BLaER1 (cell line): Measurements from ENCODE around the gene SYNE4.

ENCODE experiments used
- H3K27ac ChIP-seq: shearing (Covaris generic); formaldehyde crosslinking; 2 replicates; pipeline ENCODE4 v1.8.1; 2022
- H3K27me3 ChIP-seq: shearing (Covaris generic); formaldehyde crosslinking; 2 replicates; pipeline ENCODE4 v1.8.1; 2022
- H3K36me3 ChIP-seq: shearing (Covaris generic); formaldehyde crosslinking; 2 replicates; pipeline ENCODE4 v1.8.1; 2022
- H3K4me1 ChIP-seq: shearing (Covaris generic); formaldehyde crosslinking; 2 replicates; pipeline ENCODE4 v1.8.1; 2022
- H3K4me2 ChIP-seq: shearing (Covaris generic); formaldehyde crosslinking; 2 replicates; pipeline ENCODE4 v1.8.1; 2022
- H3K4me3 ChIP-seq: shearing (Covaris generic); formaldehyde crosslinking; 2 replicates; pipeline ENCODE4 v1.8.1; 2022
- H3K9ac ChIP-seq: shearing (Covaris generic); formaldehyde crosslinking; 2 replicates; pipeline ENCODE4 v1.8.1; 2022
- H3K9me3 ChIP-seq: shearing (Covaris generic); formaldehyde crosslinking; 2 replicates; pipeline ENCODE4 v1.8.1; 2022
- H4K20me1 ChIP-seq: shearing (Covaris generic); formaldehyde crosslinking; 2 replicates; pipeline ENCODE4 v1.8.1; 2022
- Cebpa-rat ChIP-seq: shearing (Covaris generic); IDR thresholded peaks from 2 replicates; pipeline ENCODE4 v1.8.1; 2022

Gene SYNE4, protein sequence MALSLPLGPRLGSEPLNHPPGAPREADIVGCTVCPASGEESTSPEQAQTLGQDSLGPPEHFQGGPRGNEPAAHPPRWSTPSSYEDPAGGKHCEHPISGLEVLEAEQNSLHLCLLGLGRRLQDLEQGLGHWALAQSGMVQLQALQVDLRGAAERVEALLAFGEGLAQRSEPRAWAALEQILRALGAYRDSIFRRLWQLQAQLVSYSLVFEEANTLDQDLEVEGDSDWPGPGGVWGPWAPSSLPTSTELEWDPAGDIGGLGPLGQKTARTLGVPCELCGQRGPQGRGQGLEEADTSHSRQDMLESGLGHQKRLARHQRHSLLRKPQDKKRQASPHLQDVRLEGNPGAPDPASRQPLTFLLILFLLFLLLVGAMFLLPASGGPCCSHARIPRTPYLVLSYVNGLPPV

GRCh38 chr19:36008336-36008978 is at the start of gene SYNE4:
TSS of gene SYNE4 (minus strand) at chr19:36008813. CDS start at chr19:36008681, 132 bp downstream.
- H3K36me3 ChIP-seq = peaks cover 11% of the 10 kb centered on the region
- no peak within 1 kb of the TSS for H3K27ac ChIP-seq
- peaks cover 8% of the 10 kb centered on the region for H3K4me1 ChIP-seq
- 0 out of 2 replicates have a peak, but pooled peaks cover 5% of the 10 kb centered on the region for H4K20me1 ChIP-seq
- H3K27me3 ChIP-seq = peaks cover 14% of the 10 kb centered on the region; the same call in 1 of the 2 replicates
- TF ChIP-seq Cebpa-rat = no peak
- peak within 1 kb of the TSS; percentile 69 for H3K4me2 ChIP-seq
- H3K4me3 ChIP-seq = peak within 1 kb of the TSS; percentile 38; the same call in 1 of the 2 replicates
- no peaks in the 10 kb centered on the region for H3K9me3 ChIP-seq
- H3K9ac ChIP-seq = peak within 1 kb of the TSS; percentile 10; the same call in 1 of the 2 replicates

DNA sequence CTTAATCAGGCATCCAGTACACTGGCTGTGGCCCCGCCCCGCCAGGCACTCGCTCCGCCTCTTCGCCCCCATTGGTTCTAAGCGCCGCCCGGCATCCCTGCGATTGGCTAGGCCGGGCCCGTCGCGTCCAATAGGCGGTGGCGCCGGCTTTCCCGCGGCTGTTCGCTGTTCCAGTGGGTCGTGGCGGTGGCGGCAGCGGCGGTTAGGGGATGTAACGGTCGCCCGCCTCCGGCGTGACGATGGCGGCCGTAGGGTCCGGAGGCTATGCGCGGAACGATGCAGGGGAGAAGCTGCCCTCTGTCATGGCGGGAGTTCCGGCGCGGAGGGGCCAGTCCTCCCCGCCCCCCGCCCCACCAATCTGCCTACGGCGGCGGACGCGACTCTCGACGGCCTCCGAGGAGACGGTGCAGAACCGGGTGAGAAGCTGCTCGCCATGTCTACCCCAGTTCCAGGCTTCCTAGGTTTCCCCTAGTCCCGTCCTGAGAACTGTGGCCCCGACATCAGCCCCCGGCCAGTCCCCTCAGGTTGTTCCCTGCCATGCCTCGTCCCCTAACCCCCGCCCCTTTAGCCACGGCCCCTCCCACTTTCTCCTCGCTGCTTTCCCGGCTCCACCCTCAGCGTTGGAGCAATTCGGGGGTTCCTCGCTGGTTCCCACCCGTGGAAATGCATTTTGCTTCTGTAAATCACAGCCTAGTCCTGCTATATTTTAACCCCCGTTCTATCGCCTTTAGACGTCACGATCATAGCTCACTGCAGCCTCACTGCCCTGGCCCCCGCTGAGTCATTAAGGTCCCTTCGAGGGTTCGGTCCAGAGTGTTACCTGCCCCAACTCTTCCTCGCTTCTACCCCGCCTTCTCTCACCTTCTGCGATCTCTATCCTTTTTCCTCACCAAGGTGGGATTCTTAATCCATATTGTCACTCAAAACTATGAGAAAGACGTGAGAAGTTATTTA is 46.4 kb upstream of the SYNE4 start, which contains the start of gene WDR62:
Gene WDR62 (plus strand): TSS at position 165 of the 954 bp plus-strand sequence. CDS start 75 bp downstream, at position 240.
- Histone ChIP-seq H4K20me1 (peaks cover 31% of the 10 kb centered on the region), H3K4me3 (peak within 1 kb of the TSS; percentile 78), H3K4me1 (peaks cover 35% of the 10 kb centered on the region), H3K9me3 (no peaks in the 10 kb centered on the region), H3K4me2 (peak within 1 kb of the TSS; percentile 98), H3K27me3 (no peaks in the 10 kb centered on the region), H3K9ac (peak within 1 kb of the TSS; percentile 82), H3K36me3 (peaks cover 35% of the 10 kb centered on the region), H3K27ac (peak within 1 kb of the TSS; percentile 86)
- TF ChIP-seq Cebpa-rat = no peak

GRCh38 chr19:36054119-36054732 is 45.6 kb upstream of the SYNE4 start, which contains the start of gene THAP8:
TSS of gene THAP8 (minus strand) at chr19:36054285. CDS start at chr19:36054217, 68 bp downstream.
- Histone ChIP-seq H3K9ac (peak within 1 kb of the TSS; percentile 82), H3K4me2 (peak within 1 kb of the TSS; percentile 98), H4K20me1 (peaks cover 26% of the 10 kb centered on the region), H3K4me1 (peaks cover 35% of the 10 kb centered on the region), H3K27ac (peak within 1 kb of the TSS; percentile 86), H3K4me3 (peak within 1 kb of the TSS; percentile 78), H3K27me3 (no peaks in the 10 kb centered on the region), H3K9me3 (no peaks in the 10 kb centered on the region), H3K36me3 (peaks cover 27% of the 10 kb centered on the region)
- no peak for TF ChIP-seq Cebpa-rat

DNA sequence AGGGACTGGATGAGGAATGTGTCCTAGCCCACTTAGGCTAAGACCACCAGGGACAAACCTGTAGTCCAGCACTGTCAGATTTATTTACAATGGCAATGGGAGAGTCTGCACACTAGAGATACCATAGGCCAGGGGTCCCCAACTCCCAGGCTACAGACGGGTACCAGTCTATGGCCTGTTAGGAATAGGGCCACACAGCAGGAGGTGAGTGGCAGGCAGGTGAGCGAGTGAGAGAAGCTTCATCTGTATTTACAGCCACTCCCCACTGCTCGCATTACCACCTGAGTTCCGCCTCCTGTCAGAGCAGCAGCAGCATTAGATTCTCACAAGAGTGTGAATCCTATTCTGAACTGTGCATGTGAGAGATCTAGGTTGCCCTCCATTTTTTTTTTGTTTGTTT is 43.0 kb upstream of the SYNE4 start:
- Histone ChIP-seq H3K36me3 (peaks cover 10% of the 10 kb centered on the region; the same call in 1 of the 2 replicates), H3K27ac (no peak overlapping the region), H3K4me1 (peaks cover 26% of the 10 kb centered on the region), H3K9me3 (no peaks in the 10 kb centered on the region), H3K4me2 (no peak overlapping the region), H4K20me1 (peaks cover 6% of the 10 kb centered on the region; the same call in 1 of the 2 replicates), H3K4me3 (no peak overlapping the region), H3K9ac (no peak overlapping the region), H3K27me3 (no peaks in the 10 kb centered on the region)
- TF ChIP-seq Cebpa-rat = no peak

DNA sequence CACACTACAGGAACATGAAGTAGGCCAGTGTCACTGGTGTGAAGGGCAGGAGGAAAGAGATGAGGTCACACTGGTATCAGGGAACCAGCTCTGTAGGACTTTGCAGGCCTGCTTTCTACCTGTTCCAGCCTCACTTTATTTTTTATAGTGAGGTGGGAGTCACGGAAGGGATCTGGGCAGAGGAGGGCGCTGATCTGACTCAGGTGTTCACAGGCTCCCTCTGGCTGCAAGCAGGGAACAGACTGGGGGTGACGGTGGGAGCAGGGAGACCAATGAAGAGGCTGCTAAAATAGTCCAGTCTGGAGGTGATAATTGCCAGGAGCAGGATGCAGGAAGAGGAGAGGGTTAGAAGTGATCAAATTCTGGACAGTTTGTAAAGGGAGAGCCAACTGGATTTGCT is 42.6 kb upstream of the SYNE4 start:
- H3K4me3 ChIP-seq = no peak overlapping the region
- H4K20me1 ChIP-seq = 0 out of 2 replicates have a peak, but pooled peaks cover 2% of the 10 kb centered on the region
- H3K4me2 ChIP-seq = no peak overlapping the region
- H3K4me1 ChIP-seq = peaks cover 22% of the 10 kb centered on the region
- 0 out of 2 replicates have a peak overlapping the region, but pooled peaks have one; percentile 21 for H3K9ac ChIP-seq
- no peaks in the 10 kb centered on the region for H3K9me3 ChIP-seq
- H3K36me3 ChIP-seq = peaks cover 9% of the 10 kb centered on the region; the same call in 1 of the 2 replicates
- no peak for TF ChIP-seq Cebpa-rat
- no peak overlapping the region for H3K27ac ChIP-seq
- H3K27me3 ChIP-seq = no peaks in the 10 kb centered on the region

DNA sequence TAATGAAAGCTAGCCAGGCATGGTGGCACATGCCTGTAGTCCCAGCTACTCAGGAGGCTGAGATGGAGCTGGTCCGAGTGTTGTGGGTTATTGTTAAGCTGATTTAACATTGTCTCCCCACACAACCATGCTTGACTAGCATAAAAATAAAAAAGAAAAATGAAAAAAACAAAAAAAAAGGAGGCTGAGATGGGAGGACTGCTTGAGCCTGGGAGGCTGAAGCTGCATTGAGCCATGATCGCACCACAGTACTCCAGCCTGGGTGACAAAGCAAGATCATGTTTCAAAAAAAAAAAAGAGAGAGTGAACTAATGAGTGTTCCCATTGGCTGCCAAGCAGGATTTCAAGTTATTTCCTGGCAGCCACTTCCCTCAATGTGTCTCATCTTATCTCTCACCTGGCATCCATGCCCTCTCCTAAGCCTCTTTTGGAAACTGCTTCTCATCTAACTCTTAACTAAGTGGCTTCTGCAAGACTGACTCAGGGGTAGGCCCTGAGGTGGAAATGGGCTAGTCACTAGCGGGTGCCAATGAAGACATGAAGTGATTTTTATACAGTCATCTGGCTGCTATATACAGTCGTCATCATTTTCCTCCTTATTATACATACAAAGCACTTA is 40.6 kb upstream of the SYNE4 start:
- Histone ChIP-seq H3K9ac (no peak overlapping the region), H3K9me3 (no peaks in the 10 kb centered on the region), H3K4me1 (peaks cover 11% of the 10 kb centered on the region), H3K4me3 (no peak overlapping the region), H3K36me3 (peaks cover 19% of the 10 kb centered on the region; the same call in 1 of the 2 replicates), H3K27ac (no peak overlapping the region), H4K20me1 (no peaks in the 10 kb centered on the region), H3K4me2 (no peak overlapping the region), H3K27me3 (no peaks in the 10 kb centered on the region)
- no peak for TF ChIP-seq Cebpa-rat

DNA sequence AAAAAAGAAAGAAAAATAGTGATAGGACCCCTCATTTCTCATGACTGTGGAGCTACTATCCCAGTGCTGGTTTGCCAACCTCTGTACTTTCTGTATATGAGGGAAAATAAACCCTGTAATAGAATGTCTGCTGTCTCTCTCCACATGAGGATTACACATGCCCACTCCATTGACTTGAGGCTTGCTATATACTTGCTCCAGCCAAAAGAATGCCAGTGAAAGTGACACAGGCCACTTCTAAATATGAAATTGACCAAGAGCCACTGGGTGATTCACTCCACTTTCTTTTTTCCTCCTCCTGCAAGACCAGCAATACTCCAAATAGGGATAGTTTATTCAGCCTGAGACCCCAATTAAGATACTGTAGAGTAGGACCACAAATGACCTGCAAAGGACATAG is 39.2 kb upstream of the SYNE4 start:
- TF ChIP-seq Cebpa-rat = no peak
- Histone ChIP-seq H3K36me3 (peaks cover 19% of the 10 kb centered on the region; the same call in 1 of the 2 replicates), H3K4me2 (no peak overlapping the region), H3K27ac (no peak overlapping the region), H3K4me1 (peaks cover 3% of the 10 kb centered on the region), H3K4me3 (no peak overlapping the region), H3K27me3 (no peaks in the 10 kb centered on the region), H3K9me3 (no peaks in the 10 kb centered on the region), H4K20me1 (no peaks in the 10 kb centered on the region), H3K9ac (no peak overlapping the region)

- H3K4me2 ChIP-seq = no peak overlapping the region
- H3K9ac ChIP-seq = no peak overlapping the region
- no peaks in the 10 kb centered on the region for H3K27me3 ChIP-seq
- no peak for TF ChIP-seq Cebpa-rat
- H3K4me3 ChIP-seq = no peak overlapping the region
- no peak overlapping the region for H3K27ac ChIP-seq
- H4K20me1 ChIP-seq = no peaks in the 10 kb centered on the region
- peaks cover 19% of the 10 kb centered on the region; the same call in 1 of the 2 replicates for H3K36me3 ChIP-seq
- no peaks in the 10 kb centered on the region for H3K4me1 ChIP-seq
- H3K9me3 ChIP-seq = no peaks in the 10 kb centered on the region
Observed at GRCh38 chr19:36046443-36047050, 37.9 kb upstream of the SYNE4 start.
